Esophagus squamous epithelium (tissue), 5 donors: ENCODE measurements around the gene TAS2R60. TPM values are rescaled to one million over a fixed set of nuclear protein-coding genes. Genes with fewer than 3 reads are reported as not detected.

Source experiments
- DNase-seq: peaks from one replicate; lab custom pipeline; 2025; lab: John Stamatoyannopoulos, UW
- H3K27ac ChIP-seq, 4 donors: fragments of 200-600 bp; sonication (generic); one replicate each; pipeline ENCODE4 v1.5.1; 2016 to 2019; ENCODE audit warnings: mild to moderate bottlenecking in 1 of 4
- H3K27me3 ChIP-seq, 4 donors: fragments of 200-600 bp; sonication (generic); 1 replicate in 3 of 4; 2 replicates in 1 of 4; pipeline versions ENCODE4 v1.5.1 to v1.6.0; 2017 to 2021; ENCODE audit warnings: antibody characterized with exemption in 1 of 4
- H3K36me3 ChIP-seq, 3 donors: fragments of 200-600 bp; sonication (generic); one replicate each; pipeline ENCODE4 v1.5.1; 2016 to 2019
- H3K4me1 ChIP-seq, 3 donors: fragments of 200-600 bp; sonication (generic); one replicate each; pipeline ENCODE4 v1.5.1; 2017 to 2019
- H3K4me3 ChIP-seq, 4 donors: fragments of 200-600 bp; sonication (generic); 1 replicate in 3 of 4; 2 replicates in 1 of 4; pipeline ENCODE4 v1.5.1; 2016 to 2019; ENCODE audit warnings: mild to moderate bottlenecking in 2 of 4, moderate library complexity in 1 of 4
- H3K9me3 ChIP-seq, 3 donors: fragments of 200-600 bp; sonication (generic); one replicate each; pipeline ENCODE4 v1.5.1; 2016 to 2019
- POLR2A ChIP-seq, 4 donors: fragments of 450-650 bp; IDR thresholded peaks; one replicate each; pipeline ENCODE4 v1.6.1; 2017; ENCODE audit warnings: antibody characterized with exemption in 4 of 4, mild to moderate bottlenecking in 4 of 4, moderate library complexity in 3 of 4
- WGBS, 2 donors: methylation state at CpG; one replicate each; pipeline ENCODE4 v1.1.5; 2018; 5-methylcytosine and 5-hydroxymethylcytosine counted together
- intact Hi-C: fragments of 100-400 bp; cut with DNase I; formaldehyde crosslinking; loops from one replicate; pipeline ENCODE4 v1.15.0; 2022
- total RNA-seq, 4 donors: library from RNA; depleted of rRNA; stranded (reverse); fragments of >200 nt; gene quantifications; one replicate each; pipeline ENCODE4 v1.1.0, GENCODE V29; 2016
- TF ChIP-seq, protein P1 (sequence below), 6 experiments: fragments of 450-650 bp in 4 of 6; fragments of 200-600 bp in 2 of 6; sonication (generic) in 2 of 6; IDR thresholded peaks; one replicate each; pipeline ENCODE4 v1.5.1; 2016 to 2019; ENCODE audit warnings: antibody characterized with exemption in 6 of 6, mild to moderate bottlenecking in 4 of 6, moderate library complexity in 4 of 6
- donor health status: DM: yes; HTN: yes; CAD: no.

The TAS2R60 gene, protein sequence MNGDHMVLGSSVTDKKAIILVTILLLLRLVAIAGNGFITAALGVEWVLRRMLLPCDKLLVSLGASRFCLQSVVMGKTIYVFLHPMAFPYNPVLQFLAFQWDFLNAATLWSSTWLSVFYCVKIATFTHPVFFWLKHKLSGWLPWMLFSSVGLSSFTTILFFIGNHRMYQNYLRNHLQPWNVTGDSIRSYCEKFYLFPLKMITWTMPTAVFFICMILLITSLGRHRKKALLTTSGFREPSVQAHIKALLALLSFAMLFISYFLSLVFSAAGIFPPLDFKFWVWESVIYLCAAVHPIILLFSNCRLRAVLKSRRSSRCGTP
- total RNA-seq, result not detected

DNA sequence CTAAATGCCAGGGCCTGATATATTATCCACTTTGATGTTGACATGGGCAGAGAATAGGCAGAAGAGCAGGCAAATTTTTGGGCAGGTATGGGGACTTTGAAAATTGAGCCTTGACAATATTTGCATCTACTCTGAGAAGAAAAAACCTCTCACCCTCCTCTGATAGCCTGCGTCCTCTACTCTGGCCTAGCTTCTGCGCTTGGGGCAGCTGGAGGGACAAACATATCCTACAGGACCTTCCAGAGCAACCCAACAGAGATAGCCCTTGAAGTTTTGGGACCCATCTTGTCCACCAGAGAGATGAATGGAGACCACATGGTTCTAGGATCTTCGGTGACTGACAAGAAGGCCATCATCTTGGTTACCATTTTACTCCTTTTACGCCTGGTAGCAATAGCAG, at the start of gene TAS2R60:
TAS2R60 (plus strand) TSS at position 301 of the 400 bp plus-strand sequence; CDS start at position 301, 0 bp downstream.
- H3K27ac ChIP-seq, result no peak within 1 kb of the TSS
- H3K4me1 ChIP-seq, result no peaks in the 10 kb centered on the region
- TF ChIP-seq POLR2A (IDR thresholded peaks at IDR 0.05), result no peak
- TF ChIP-seq, protein P1, sequence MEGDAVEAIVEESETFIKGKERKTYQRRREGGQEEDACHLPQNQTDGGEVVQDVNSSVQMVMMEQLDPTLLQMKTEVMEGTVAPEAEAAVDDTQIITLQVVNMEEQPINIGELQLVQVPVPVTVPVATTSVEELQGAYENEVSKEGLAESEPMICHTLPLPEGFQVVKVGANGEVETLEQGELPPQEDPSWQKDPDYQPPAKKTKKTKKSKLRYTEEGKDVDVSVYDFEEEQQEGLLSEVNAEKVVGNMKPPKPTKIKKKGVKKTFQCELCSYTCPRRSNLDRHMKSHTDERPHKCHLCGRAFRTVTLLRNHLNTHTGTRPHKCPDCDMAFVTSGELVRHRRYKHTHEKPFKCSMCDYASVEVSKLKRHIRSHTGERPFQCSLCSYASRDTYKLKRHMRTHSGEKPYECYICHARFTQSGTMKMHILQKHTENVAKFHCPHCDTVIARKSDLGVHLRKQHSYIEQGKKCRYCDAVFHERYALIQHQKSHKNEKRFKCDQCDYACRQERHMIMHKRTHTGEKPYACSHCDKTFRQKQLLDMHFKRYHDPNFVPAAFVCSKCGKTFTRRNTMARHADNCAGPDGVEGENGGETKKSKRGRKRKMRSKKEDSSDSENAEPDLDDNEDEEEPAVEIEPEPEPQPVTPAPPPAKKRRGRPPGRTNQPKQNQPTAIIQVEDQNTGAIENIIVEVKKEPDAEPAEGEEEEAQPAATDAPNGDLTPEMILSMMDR (IDR thresholded peaks at IDR 0.05), result no peak
- peaks cover 0 to 8% (median 0%) of the 10 kb centered on the region in 4 donors for H3K27me3 ChIP-seq
- no peak within 1 kb of the TSS for H3K4me3 ChIP-seq
- no peak for DNase-seq
- intact Hi-C loops, result no loop called here
- H3K36me3 ChIP-seq, result no peaks in the 10 kb centered on the region
- 81 to 83% methylated on average over 2 to 4 of the region's 4 CpGs for WGBS, 2 donors
- H3K9me3 ChIP-seq, result no peaks in the 10 kb centered on the region

DNA sequence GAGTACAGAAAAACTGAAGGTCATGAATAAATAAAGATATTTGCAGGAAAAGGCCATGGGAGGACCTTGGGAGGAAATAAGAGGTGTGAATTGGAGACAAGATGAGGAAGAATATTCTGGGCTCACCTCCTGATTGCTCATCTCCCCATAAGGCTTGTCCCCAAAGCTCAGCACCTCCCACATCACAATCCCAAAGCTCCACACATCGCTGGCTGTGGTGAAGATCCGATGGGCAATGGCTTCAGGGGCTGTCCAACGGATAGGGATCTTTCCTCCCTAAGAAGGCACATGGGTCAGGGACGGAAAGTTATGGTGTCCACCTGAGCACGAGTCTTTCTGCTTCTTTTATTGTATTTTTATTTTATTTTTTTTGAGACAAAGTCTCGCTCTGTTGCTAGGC, 49.2 kb upstream of the TAS2R60 start:
- 91 to 92% methylated on average over 6 of the region's 6 CpGs for WGBS, 2 donors
- Histone ChIP-seq H3K36me3 (peaks cover 12 to 100% (median 23%) of the 10 kb centered on the region in 3 donors), H3K4me3 (no peak overlapping the region), H3K27me3 (no peaks in the 10 kb centered on the region), H3K4me1 (peaks cover 29 to 68% (median 30%) of the 10 kb centered on the region in 3 donors), H3K27ac (no peak overlapping the region), H3K9me3 (no peaks in the 10 kb centered on the region)
- intact Hi-C loops, result no loop called here
- no peak for TF ChIP-seq POLR2A (IDR thresholded peaks at IDR 0.05)
- TF ChIP-seq, protein P1 (IDR thresholded peaks at IDR 0.05), result no peak
- DNase-seq, result no peak

DNA sequence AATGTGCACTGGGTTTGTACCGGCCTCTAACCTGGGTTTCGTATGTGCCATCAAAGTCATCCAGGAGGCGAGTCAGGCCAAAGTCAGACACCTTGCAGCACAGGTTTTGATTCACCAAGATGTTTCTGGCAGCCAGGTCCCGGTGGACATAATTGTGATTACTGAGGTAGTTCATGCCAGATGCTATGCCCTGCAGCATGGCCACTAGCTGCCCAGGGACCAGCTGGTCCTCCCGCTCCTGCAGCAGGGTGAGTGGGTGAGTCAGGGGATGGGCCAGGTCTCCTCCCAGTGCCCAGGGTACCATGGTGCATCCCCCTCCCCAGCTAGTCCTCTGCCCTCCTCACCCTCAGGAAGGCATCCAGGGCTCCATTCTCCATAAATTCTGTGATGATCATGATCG, 48.5 kb upstream of the TAS2R60 start:
- peaks cover 12 to 100% (median 19%) of the 10 kb centered on the region in 3 donors for H3K36me3 ChIP-seq
- no peak overlapping the region for H3K4me3 ChIP-seq
- H3K4me1 ChIP-seq, result peaks cover 22 to 61% (median 30%) of the 10 kb centered on the region in 3 donors
- no peaks in the 10 kb centered on the region for H3K27me3 ChIP-seq
- H3K27ac ChIP-seq, result no peak overlapping the region
- DNase-seq, result no peak
- WGBS, 2 donors, result 62 to 72% methylated on average over 2 to 4 of the region's 6 CpGs
- no peaks in the 10 kb centered on the region for H3K9me3 ChIP-seq
- intact Hi-C loops, result no loop called here
- TF ChIP-seq POLR2A (IDR thresholded peaks at IDR 0.05), result no peak
- TF ChIP-seq, protein P1 (IDR thresholded peaks at IDR 0.05), result no peak

DNA sequence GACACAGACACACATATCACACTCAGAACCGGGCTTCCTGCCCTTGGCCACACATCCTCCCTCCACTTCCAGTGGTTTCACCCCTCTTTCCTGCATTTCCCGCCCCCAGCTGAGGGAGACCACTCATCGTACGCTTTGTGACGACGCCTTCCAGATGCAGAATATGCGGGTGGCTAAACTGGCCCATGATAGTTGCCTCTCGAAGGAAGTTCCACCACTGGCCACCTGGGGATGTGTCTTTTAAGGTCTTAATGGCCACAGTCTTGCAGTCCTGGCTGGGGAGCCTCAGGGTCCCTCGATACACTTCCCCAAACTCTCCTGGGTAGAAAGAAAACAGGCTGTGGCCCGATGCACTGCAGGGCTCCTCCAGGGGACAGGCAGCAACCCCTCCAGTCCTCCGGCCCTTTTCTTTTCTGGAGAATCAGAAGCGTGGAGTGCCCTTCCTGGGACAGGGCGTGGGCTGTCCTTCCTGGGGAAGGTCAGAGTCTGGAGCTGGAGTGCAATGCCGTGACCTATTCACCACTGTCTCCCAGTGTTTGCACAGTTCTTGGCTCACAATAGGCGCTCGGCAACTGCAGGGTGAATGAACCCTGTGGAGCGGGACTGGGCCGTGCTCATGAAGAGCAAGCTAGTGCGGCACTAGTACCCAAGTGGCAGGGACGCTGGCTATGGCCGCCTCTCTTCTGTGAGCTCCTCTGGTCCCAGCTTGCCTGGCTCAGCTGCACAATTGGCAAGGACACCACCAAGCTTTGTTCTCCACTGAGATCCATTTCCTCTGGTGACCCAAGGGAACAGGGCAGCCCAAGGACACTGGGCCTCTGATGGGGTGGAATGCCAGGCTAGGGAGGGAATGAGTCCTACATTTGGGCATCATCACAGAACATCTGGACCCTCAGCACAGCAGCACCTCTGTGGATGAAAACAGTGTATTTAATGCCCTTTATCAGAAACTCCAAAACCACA, 47.8 kb upstream of the TAS2R60 start:
- Histone ChIP-seq H3K9me3 (no peaks in the 10 kb centered on the region), H3K4me3 (no peak overlapping the region), H3K36me3 (peaks cover 5 to 100% (median 19%) of the 10 kb centered on the region in 3 donors), H3K27me3 (no peaks in the 10 kb centered on the region), H3K27ac (peak overlapping the region in 1 of 4 donors; percentile 9), H3K4me1 (peaks cover 21 to 54% (median 29%) of the 10 kb centered on the region in 3 donors)
- intact Hi-C loops, result no loop called here
- DNase-seq, result no peak
- TF ChIP-seq, protein P1 (IDR thresholded peaks at IDR 0.05), result peak in 1 of 6 experiments; percentile 26
- no peak for TF ChIP-seq POLR2A (IDR thresholded peaks at IDR 0.05)
- 58 to 72% methylated on average over 9 to 11 of the region's 21 CpGs for WGBS, 2 donors
